ENCODE data around the gene PGR. TPM values are rescaled to one million over a fixed set of nuclear protein-coding genes. Genes with fewer than 3 reads are reported as not detected.

Gene PGR
- total RNA-seq, 1 donor from 2014 or later = 0.27 TPM

GRCh38 chr11:100994966-100995365 lies 134.6 kb downstream of the PGR start:
- H3K9me3 Mint-ChIP-seq (ENCODE audit: unreplicated experiment) = no peaks in the 10 kb centered on the region
- H3K27me3 Mint-ChIP-seq (ENCODE audit: unreplicated experiment) = no peaks in the 10 kb centered on the region
- no peak for DNase-seq

GRCh38 chr11:100991541-100991940 lies 138.1 kb downstream of the PGR start:
- Mint-ChIP-seq H3K9me3 (ENCODE audit: unreplicated experiment) (no peaks in the 10 kb centered on the region), H3K27ac (ENCODE audit: unreplicated experiment) (no peak overlapping the region), H3K4me3 (ENCODE audit: unreplicated experiment) (no peak overlapping the region), H3K4me1 (ENCODE audit: low read depth, unreplicated experiment) (no peaks in the 10 kb centered on the region), H3K27me3 (ENCODE audit: unreplicated experiment) (no peaks in the 10 kb centered on the region), H3K36me3 (ENCODE audit: unreplicated experiment) (no peaks in the 10 kb centered on the region)
- TF ChIP-seq, protein P1, sequence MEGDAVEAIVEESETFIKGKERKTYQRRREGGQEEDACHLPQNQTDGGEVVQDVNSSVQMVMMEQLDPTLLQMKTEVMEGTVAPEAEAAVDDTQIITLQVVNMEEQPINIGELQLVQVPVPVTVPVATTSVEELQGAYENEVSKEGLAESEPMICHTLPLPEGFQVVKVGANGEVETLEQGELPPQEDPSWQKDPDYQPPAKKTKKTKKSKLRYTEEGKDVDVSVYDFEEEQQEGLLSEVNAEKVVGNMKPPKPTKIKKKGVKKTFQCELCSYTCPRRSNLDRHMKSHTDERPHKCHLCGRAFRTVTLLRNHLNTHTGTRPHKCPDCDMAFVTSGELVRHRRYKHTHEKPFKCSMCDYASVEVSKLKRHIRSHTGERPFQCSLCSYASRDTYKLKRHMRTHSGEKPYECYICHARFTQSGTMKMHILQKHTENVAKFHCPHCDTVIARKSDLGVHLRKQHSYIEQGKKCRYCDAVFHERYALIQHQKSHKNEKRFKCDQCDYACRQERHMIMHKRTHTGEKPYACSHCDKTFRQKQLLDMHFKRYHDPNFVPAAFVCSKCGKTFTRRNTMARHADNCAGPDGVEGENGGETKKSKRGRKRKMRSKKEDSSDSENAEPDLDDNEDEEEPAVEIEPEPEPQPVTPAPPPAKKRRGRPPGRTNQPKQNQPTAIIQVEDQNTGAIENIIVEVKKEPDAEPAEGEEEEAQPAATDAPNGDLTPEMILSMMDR (IDR thresholded peaks at IDR 0.05; ENCODE audit: partially characterized antibody, unreplicated experiment) = no peak
- DNase-seq = no peak

More at GRCh38 chr11:100994966-100995365, 134.6 kb downstream of the PGR start:
- Mint-ChIP-seq H3K27ac (ENCODE audit: unreplicated experiment) (no peak overlapping the region), H3K4me3 (ENCODE audit: unreplicated experiment) (no peak overlapping the region), H3K4me1 (ENCODE audit: low read depth, unreplicated experiment) (no peaks in the 10 kb centered on the region), H3K36me3 (ENCODE audit: unreplicated experiment) (no peaks in the 10 kb centered on the region)
- TF ChIP-seq, protein P1 (IDR thresholded peaks at IDR 0.05; ENCODE audit: partially characterized antibody, unreplicated experiment) = no peak

DNA sequence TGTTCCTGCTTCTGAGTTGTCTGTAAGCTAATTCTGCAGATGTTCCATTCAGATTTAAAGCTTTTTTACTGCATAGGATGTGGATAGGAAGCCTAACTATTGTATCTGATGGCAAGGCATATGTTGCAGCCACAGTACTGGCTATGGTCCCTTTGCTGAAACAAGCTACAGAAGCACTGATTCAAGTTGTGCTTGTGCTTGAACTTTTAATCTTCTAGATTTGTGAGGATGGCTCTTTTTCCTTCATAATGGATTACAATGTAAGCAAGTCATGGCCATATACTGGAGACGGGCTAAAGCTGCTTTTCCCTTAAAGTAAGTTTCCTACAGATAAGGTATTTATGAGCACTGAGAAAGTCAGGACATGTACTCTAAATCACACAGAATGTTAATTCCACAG lies 138.7 kb downstream of the PGR start:
- Mint-ChIP-seq H3K27me3 (ENCODE audit: unreplicated experiment) (no peaks in the 10 kb centered on the region), H3K9me3 (ENCODE audit: unreplicated experiment) (no peaks in the 10 kb centered on the region), H3K4me1 (ENCODE audit: low read depth, unreplicated experiment) (no peaks in the 10 kb centered on the region), H3K36me3 (ENCODE audit: unreplicated experiment) (no peaks in the 10 kb centered on the region), H3K27ac (ENCODE audit: unreplicated experiment) (no peak overlapping the region), H3K4me3 (ENCODE audit: unreplicated experiment) (no peak overlapping the region)
- TF ChIP-seq, protein P1 (IDR thresholded peaks at IDR 0.05; ENCODE audit: partially characterized antibody, unreplicated experiment) = no peak
- DNase-seq = no peak

- H3K36me3 Mint-ChIP-seq (ENCODE audit: unreplicated experiment) = no peaks in the 10 kb centered on the region
- H3K9me3 Mint-ChIP-seq (ENCODE audit: unreplicated experiment) = no peaks in the 10 kb centered on the region
Observed at GRCh38 chr11:100984668-100985067, 144.9 kb downstream of the PGR start.

GRCh38 chr11:100981196-100981824 lies 148.3 kb downstream of the PGR start:
- no peak for DNase-seq
- H3K27me3 Mint-ChIP-seq (ENCODE audit: unreplicated experiment) = no peaks in the 10 kb centered on the region
- no peaks in the 10 kb centered on the region for H3K4me1 Mint-ChIP-seq (ENCODE audit: low read depth, unreplicated experiment)
- no peak overlapping the region for H3K27ac Mint-ChIP-seq (ENCODE audit: unreplicated experiment)
- no peaks in the 10 kb centered on the region for H3K36me3 Mint-ChIP-seq (ENCODE audit: unreplicated experiment)
- no peak overlapping the region for H3K4me3 Mint-ChIP-seq (ENCODE audit: unreplicated experiment)
- TF ChIP-seq, protein P1 (IDR thresholded peaks at IDR 0.05; ENCODE audit: partially characterized antibody, unreplicated experiment) = no peak
- H3K9me3 Mint-ChIP-seq (ENCODE audit: unreplicated experiment) = no peaks in the 10 kb centered on the region

More at GRCh38 chr11:100984668-100985067, 144.9 kb downstream of the PGR start:
- no peak overlapping the region for H3K27ac Mint-ChIP-seq (ENCODE audit: unreplicated experiment)
- no peak for DNase-seq
- TF ChIP-seq, protein P1 (IDR thresholded peaks at IDR 0.05; ENCODE audit: partially characterized antibody, unreplicated experiment) = no peak
- no peaks in the 10 kb centered on the region for H3K27me3 Mint-ChIP-seq (ENCODE audit: unreplicated experiment)
- H3K4me3 Mint-ChIP-seq (ENCODE audit: unreplicated experiment) = no peak overlapping the region
- H3K4me1 Mint-ChIP-seq (ENCODE audit: low read depth, unreplicated experiment) = no peaks in the 10 kb centered on the region

Data from glutamatergic neuron (in vitro differentiated cells).